Measurements from ENCODE around the gene PIP5K1C. TPM values are rescaled to one million over a fixed set of nuclear protein-coding genes. Genes with fewer than 3 reads are reported as not detected.

PIP5K1C gene
- total RNA-seq, 8 experiments from 2014 or later = 6.7 to 21.4 (median 13.7) TPM

- Histone ChIP-seq H3K4me1 (replicated peaks in 1 of 2) (peaks cover 7 to 9% of the 10 kb centered on the region in 2 donors), H3K27ac (peak within 1 kb of the TSS; percentile 98 to 100), H3K4me3 (peak within 1 kb of the TSS; percentile 75 to 97 (median 93))
- WGBS, 10 experiments = 0 to 4% (median 0%) methylated on average over 1 to 10 of the region's 80 CpGs; no CpG with 5 or more reads in 4 of the 10 experiments
- in situ Hi-C loops (cut with MboI; ENCODE audit: low pct_unique_long_range_greater_than_20kb in 2 of 9, low sequenced_read_pairs in 9 of 9, unreplicated experiment in 9 of 9) = no loop called here
- ATAC-seq (replicated peaks in 6 of 8) = peak; percentile 87 to 95 (median 91)
Measured at GRCh38 chr19:3626473-3627350, 73.6 kb downstream of the PIP5K1C start, which contains the start of gene CACTIN. Gene CACTIN (minus strand): TSS chr19:3626790. CDS start chr19:3626762, 28 bp downstream.

GRCh38 chr19:3625996-3626472, 74.2 kb downstream of the PIP5K1C start:
- peak in 3 of 8 experiments; percentile 8 to 29 (median 18) for ATAC-seq (replicated peaks in 6 of 8)
- peak overlapping the region; percentile 75 to 97 (median 93) for H3K4me3 ChIP-seq
- peaks cover 7 to 9% of the 10 kb centered on the region in 2 donors for H3K4me1 ChIP-seq (replicated peaks in 1 of 2)
- peak overlapping the region; percentile 98 to 100 for H3K27ac ChIP-seq
- 0 to 13% (median 0%) methylated on average over 1 to 7 of the region's 21 CpGs; no CpG with 5 or more reads in 1 of the 10 experiments for WGBS, 10 experiments
- in situ Hi-C loops (cut with MboI; ENCODE audit: low pct_unique_long_range_greater_than_20kb in 2 of 9, low sequenced_read_pairs in 9 of 9, unreplicated experiment in 9 of 9) = no loop called here

GRCh38 chr19:3623716-3624115, 76.6 kb downstream of the PIP5K1C start:
- Histone ChIP-seq H3K4me3 (no peak overlapping the region), H3K4me1 (replicated peaks in 1 of 2) (peaks cover 7 to 9% of the 10 kb centered on the region in 2 donors), H3K27ac (no peak overlapping the region)
- in situ Hi-C loops (cut with MboI; ENCODE audit: low pct_unique_long_range_greater_than_20kb in 2 of 9, low sequenced_read_pairs in 9 of 9, unreplicated experiment in 9 of 9) = loop anchor here in 1 of 9 experiments (25.0 kb wide), 1 partner anchor 311 kb away; no protein-coding TSS in a partner anchor
- no peak for ATAC-seq (replicated peaks in 6 of 8)
- 88 to 100% (median 96%) methylated on average over 1 to 21 of the region's 34 CpGs; no CpG with 5 or more reads in 6 of the 10 experiments for WGBS, 10 experiments

DNA sequence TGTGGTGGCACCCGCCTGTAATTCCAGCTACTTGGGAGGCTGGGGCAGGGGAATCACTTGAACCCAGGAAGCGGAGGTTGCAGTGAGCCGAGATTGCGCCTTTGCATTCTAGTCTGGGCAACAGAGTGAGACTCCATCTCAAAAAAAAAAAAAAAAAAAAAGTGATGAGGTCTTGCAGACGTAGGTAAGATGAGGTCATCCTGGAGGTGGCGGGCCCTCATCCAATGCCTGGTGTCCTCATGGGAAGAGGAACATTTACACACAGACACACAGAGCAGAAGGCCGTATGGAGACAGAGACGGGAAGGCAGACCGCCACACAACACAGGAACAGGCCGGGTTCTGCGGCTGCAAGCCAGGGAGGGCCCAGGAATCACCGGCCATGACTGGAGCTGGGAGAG, 78.0 kb downstream of the PIP5K1C start:
- 67 to 100% (median 97%) methylated on average over 1 to 6 of the region's 12 CpGs; no CpG with 5 or more reads in 3 of the 10 experiments for WGBS, 10 experiments
- H3K27ac ChIP-seq = no peak overlapping the region

DNA sequence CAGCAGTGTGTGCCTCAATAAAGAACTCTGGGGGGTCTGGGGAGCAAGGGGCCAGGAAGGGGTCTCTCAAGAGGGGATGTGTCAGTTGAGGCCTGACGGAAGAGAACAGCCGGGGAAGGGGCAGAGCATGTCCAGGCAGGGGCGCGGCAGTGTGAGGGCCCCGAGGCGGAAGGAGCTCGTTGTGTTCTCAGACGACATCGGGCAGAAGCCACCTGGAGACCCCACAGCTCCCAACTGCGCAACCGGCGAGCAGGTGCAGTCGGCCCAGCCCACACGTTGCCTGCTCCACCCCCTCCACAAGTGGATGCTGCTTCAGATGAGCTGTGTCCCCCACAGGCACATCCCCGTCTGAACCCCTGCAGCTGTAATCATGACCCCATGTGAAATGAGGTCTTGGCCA, 78.6 kb downstream of the PIP5K1C start:
- in situ Hi-C loops (cut with MboI; ENCODE audit: low pct_unique_long_range_greater_than_20kb in 2 of 9, low sequenced_read_pairs in 9 of 9, unreplicated experiment in 9 of 9) = loop anchor here in 1 of 9 experiments (25.0 kb wide), 1 partner anchor 309 kb away; no protein-coding TSS in a partner anchor
- 89% methylated on average over 5 of the region's 15 CpGs; no CpG with 5 or more reads in 9 of the 10 experiments for WGBS, 10 experiments
- peaks cover 12 to 15% of the 10 kb centered on the region in 2 donors for H3K4me1 ChIP-seq (replicated peaks in 1 of 2)
- H3K27ac ChIP-seq = no peak overlapping the region
- no peak overlapping the region for H3K4me3 ChIP-seq
- ATAC-seq (replicated peaks in 6 of 8) = no peak

More for the DNA sequence above, 78.0 kb downstream of the PIP5K1C start:
- no peak for ATAC-seq (replicated peaks in 6 of 8)
- Histone ChIP-seq H3K4me3 (no peak overlapping the region), H3K4me1 (replicated peaks in 1 of 2) (peaks cover 12 to 14% of the 10 kb centered on the region in 2 donors)
- in situ Hi-C loops (cut with MboI; ENCODE audit: low pct_unique_long_range_greater_than_20kb in 2 of 9, low sequenced_read_pairs in 9 of 9, unreplicated experiment in 9 of 9) = loop anchor here in 1 of 9 experiments (25.0 kb wide), 1 partner anchor 310 kb away; no protein-coding TSS in a partner anchor

DNA sequence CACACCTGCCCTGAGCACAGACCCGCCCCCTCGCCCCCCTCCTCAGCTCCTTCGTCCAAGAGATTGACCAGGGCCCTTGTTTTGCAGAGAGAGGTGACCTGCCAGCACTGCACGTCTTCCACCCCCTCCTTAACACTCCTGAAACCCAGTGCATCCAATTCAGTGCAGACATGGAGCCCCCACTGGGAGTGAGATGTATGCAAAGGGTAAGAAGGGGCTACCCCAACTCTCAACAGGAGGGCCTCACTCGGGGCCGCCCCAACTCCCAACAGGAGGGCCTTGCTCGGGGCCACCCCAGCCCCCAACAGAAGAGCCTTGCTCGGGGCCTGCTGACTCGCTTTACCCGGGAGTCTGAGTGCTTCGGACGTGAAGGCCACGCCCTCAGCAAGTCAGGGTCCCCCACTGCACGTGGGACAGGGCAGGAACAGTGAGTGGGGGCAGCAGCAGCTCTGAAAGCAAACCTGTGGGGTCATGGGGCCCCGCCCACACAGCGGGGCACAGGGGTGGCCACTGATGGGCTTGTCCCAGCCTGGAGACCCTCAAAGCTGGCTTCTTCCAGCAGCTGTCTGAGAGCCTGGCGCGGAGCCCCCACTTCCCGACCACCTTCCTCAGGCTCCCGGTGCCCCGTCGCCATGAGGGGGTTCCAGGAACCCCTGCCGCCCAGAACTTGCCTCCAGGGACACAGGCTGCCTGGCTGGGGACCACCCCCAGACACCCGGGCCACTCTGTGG, 79.3 kb downstream of the PIP5K1C start:
- 80 to 100% methylated on average over 1 to 10 of the region's 24 CpGs; no CpG with 5 or more reads in 8 of the 10 experiments for WGBS, 10 experiments
- in situ Hi-C loops (cut with MboI; ENCODE audit: low pct_unique_long_range_greater_than_20kb in 2 of 9, low sequenced_read_pairs in 9 of 9, unreplicated experiment in 9 of 9) = loop anchor here in 1 of 9 experiments (25.0 kb wide), 1 partner anchor 309 kb away; no protein-coding TSS in a partner anchor
- ATAC-seq (replicated peaks in 6 of 8) = no peak

DNA sequence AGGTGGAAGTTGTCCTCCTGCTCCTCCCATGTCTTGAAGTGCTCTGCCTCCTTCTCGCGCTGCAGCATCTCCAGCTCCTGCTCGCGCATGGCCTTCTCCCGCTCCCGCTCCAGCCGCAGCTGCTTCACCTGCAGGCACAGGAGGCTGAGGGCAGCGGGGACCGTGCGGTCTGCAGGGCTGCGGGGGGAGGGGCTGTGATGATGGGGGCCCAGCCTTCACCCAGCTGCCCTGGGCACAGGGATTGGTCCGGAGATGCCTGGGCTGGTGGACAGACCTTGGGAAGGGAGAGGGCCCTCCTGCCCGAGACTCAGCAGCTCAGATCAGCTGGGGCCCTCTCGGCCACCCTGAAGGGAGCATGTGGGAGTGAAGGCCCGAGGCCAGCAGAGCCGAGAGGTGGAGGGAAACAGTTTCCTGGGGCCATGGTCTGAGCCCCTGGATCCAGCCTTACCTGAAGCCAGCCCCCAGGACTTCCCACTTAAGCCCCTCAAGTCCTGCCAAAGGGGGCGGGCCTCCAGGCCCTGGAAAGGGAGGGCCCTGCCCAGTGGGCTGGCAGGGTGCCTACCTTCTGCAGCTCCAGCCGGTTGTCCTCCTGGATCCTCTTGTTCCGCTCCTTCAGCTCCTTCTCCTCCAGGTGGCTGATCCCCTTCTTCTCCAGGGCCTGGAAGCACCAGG, 80.0 kb downstream of the PIP5K1C start:
- Histone ChIP-seq H3K4me3 (no peak overlapping the region), H3K4me1 (replicated peaks in 1 of 2) (peaks cover 8 to 9% of the 10 kb centered on the region in 2 donors), H3K27ac (no peak overlapping the region)
- in situ Hi-C loops (cut with MboI; ENCODE audit: low pct_unique_long_range_greater_than_20kb in 2 of 9, low sequenced_read_pairs in 9 of 9, unreplicated experiment in 9 of 9) = loop anchor here in 1 of 9 experiments (25.0 kb wide), 1 partner anchor 308 kb away; no protein-coding TSS in a partner anchor
- ATAC-seq (replicated peaks in 6 of 8) = peak in 1 of 8 experiments; percentile 9
- WGBS, 10 experiments = 100% methylated on average over 1 to 2 of the region's 19 CpGs; no CpG with 5 or more reads in 7 of the 10 experiments

More for the DNA sequence above, 79.3 kb downstream of the PIP5K1C start:
- no peak overlapping the region for H3K27ac ChIP-seq
- H3K4me1 ChIP-seq (replicated peaks in 1 of 2) = peaks cover 12 to 15% of the 10 kb centered on the region in 2 donors
- no peak overlapping the region for H3K4me3 ChIP-seq

DNA sequence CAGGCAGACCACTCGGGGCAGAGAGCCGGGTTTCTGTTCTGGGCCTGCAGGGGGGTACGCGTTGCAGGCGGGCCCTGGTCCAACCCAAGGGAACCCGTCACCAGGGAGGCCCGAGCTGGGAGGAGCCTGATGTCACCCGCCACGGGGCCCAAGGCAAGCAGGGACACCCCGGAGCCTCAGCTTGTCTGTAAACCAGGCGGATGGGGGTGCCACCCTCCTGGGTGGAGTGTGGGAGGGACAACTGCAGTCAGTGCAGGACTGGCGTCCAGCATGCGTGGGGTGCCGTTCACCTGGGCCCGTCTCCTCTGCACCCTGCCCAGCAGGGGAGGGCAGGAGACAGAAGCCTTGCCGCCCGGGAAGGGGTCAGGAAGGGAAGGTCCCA, 80.6 kb downstream of the PIP5K1C start:
- no peak overlapping the region for H3K4me3 ChIP-seq
- no peak for ATAC-seq (replicated peaks in 6 of 8)
- H3K27ac ChIP-seq = no peak overlapping the region
- in situ Hi-C loops (cut with MboI; ENCODE audit: low pct_unique_long_range_greater_than_20kb in 2 of 9, low sequenced_read_pairs in 9 of 9, unreplicated experiment in 9 of 9) = loop anchor here in 1 of 9 experiments (25.0 kb wide), 1 partner anchor 307 kb away; no protein-coding TSS in a partner anchor
- peaks cover 3 to 8% of the 10 kb centered on the region in 2 donors for H3K4me1 ChIP-seq (replicated peaks in 1 of 2)
- 88% methylated on average over 5 of the region's 17 CpGs; no CpG with 5 or more reads in 9 of the 10 experiments for WGBS, 10 experiments

- Histone ChIP-seq H3K4me3 (no peak overlapping the region), H3K27ac (no peak overlapping the region), H3K4me1 (replicated peaks in 1 of 2) (peaks cover 3 to 8% of the 10 kb centered on the region in 2 donors)
- 25 to 89% methylated on average over 2 to 3 of the region's 31 CpGs; no CpG with 5 or more reads in 8 of the 10 experiments for WGBS, 10 experiments
- peak in 1 of 8 experiments; percentile 13 for ATAC-seq (replicated peaks in 6 of 8)
- in situ Hi-C loops (cut with MboI; ENCODE audit: low pct_unique_long_range_greater_than_20kb in 2 of 9, low sequenced_read_pairs in 9 of 9, unreplicated experiment in 9 of 9) = loop anchor here in 1 of 9 experiments (25.0 kb wide), 1 partner anchor 307 kb away; no protein-coding TSS in a partner anchor
Measured at GRCh38 chr19:3618811-3619630, 81.2 kb downstream of the PIP5K1C start.

DNA sequence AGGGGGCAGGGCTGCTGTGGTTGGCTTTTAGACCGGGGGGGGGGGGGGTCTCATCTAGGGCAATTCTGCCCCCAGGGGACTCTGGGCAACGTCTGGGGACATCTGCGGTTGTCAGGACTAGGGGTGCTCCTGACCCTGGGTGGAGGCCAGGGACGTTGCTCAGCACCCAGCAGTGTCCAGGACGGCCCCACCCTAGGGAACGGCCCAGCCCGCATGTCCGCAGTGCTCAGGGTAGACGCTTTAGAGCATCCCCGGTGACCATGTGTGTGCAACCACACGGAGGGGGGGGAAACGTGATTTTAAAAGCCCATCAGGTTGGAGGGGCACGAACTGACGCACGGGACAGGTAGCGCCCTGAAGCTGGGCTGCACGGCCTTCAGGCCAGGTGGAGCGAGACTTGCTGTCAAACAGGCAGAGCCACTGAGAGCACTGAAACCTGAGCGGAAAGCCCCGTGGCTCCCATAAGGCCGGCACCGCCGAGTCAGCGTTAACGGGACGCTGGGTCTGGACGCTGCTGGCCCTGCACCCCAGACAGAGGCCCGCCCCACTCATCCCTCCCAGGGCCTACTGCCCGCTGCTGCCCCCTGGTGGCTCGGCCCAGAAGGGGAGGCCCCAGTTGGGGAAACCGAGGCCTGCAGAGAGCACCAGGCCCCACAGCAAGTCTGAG, 82.0 kb downstream of the PIP5K1C start:
- Histone ChIP-seq H3K4me1 (replicated peaks in 1 of 2) (peaks cover 3 to 8% of the 10 kb centered on the region in 2 donors), H3K27ac (no peak overlapping the region), H3K4me3 (no peak overlapping the region)
- in situ Hi-C loops (cut with MboI; ENCODE audit: low pct_unique_long_range_greater_than_20kb in 2 of 9, low sequenced_read_pairs in 9 of 9, unreplicated experiment in 9 of 9) = loop anchor here in 1 of 9 experiments (25.0 kb wide), 1 partner anchor 306 kb away; no protein-coding TSS in a partner anchor
- peak; percentile 29 to 90 (median 44) for ATAC-seq (replicated peaks in 6 of 8)
- WGBS, 10 experiments = 61 to 85% methylated on average over 4 to 8 of the region's 31 CpGs; no CpG with 5 or more reads in 8 of the 10 experiments

DNA sequence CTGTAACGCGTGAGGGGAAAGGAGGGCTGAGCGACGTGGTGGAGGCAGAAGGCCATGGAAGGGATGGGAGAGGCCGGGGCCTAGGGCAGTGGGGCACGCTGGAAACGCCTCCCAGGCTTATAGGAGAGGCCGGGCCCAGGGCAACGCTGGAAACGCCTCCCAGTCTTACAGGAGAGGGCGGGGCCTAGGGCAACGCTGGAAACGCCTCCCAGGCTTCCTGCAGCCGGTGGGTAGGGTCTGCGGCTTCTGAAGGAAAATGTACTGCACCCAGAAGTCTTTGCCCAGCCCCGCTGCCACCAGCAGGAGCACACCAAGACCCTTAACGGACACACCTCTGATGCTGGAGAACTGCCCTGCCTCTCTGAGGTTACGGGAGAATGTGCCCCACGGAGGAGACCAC, 82.8 kb downstream of the PIP5K1C start:
- no peak overlapping the region for H3K4me3 ChIP-seq
- peaks cover 3 to 8% of the 10 kb centered on the region in 2 donors for H3K4me1 ChIP-seq (replicated peaks in 1 of 2)
- H3K27ac ChIP-seq = no peak overlapping the region
- peak in 4 of 8 experiments; percentile 22 to 66 (median 53) for ATAC-seq (replicated peaks in 6 of 8)
- in situ Hi-C loops (cut with MboI; ENCODE audit: low pct_unique_long_range_greater_than_20kb in 2 of 9, low sequenced_read_pairs in 9 of 9, unreplicated experiment in 9 of 9) = loop anchor here in 1 of 9 experiments (25.0 kb wide), 1 partner anchor 305 kb away; no protein-coding TSS in a partner anchor
- WGBS, 10 experiments = 20 to 100% (median 43%) methylated on average over 1 to 14 of the region's 19 CpGs; no CpG with 5 or more reads in 3 of the 10 experiments
